ENCODE results near the gene BOLA1. TPM values are rescaled to one million over a fixed set of nuclear protein-coding genes. Genes with fewer than 3 reads are reported as not detected.
A peak's percentile ranks its signal among the peaks of the same experiment; 100 is the strongest.

The BOLA1 gene
- total RNA-seq, 1 experiment from 2014 or later: 6.0 TPM

DNA sequence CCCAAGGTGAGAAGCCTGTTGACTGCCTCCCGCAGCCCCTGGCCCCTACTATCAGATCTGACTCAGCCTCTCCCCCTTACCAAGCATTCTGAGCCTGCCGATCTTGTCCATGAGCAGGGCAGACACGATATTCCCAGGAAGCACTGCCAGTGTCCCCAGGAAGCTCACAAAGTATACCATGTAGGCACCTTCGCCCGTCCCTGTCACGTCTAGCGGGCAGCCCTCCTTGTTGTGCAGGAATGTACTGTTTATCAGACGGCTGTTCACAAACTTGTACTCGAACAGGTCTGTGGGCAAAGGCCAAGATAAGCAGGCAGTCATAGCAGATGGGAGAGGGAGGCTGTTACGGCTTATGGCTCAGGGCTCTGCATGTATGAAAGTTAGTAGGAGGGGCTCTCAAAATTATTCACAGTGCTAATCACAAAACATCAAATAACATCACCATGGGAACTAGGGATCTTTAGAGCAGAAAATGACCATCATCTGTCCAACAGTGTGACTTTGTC, 7.3 kb downstream of the BOLA1 start:
- Histone ChIP-seq H4K91ac (ENCODE audit: insufficient read length, low read depth, low read length) (no peak overlapping the region), H3K27me3 (ENCODE audit: insufficient read depth, low read length) (no peaks in the 10 kb centered on the region), H3K4me1 (ENCODE audit: insufficient read depth, low read length) (no peaks in the 10 kb centered on the region), H3K4me2 (ENCODE audit: insufficient read depth, insufficient read length, low read length) (no peak overlapping the region), H4K20me1 (ENCODE audit: control insufficient read depth, insufficient read depth, insufficient read length) (no peaks in the 10 kb centered on the region), H2AFZ (ENCODE audit: low read length) (no peak overlapping the region), H3K79me1 (ENCODE audit: insufficient read depth, low read depth, low read length, poor library complexity, severe bottlenecking) (no peaks in the 10 kb centered on the region), H3K27ac (ENCODE audit: insufficient read length, low read depth, low read length) (no peak overlapping the region), H3K56ac (ENCODE audit: insufficient read length, low read depth, low read length) (no peak overlapping the region), H2BK20ac (ENCODE audit: low read depth, low read length, poor library complexity, severe bottlenecking) (no peak overlapping the region), H4K8ac (replicated peaks; ENCODE audit: insufficient read length, low read depth, low read length) (no peak overlapping the region), H3T11ph (ENCODE audit: low read length) (no peak overlapping the region), H3K23me2 (ENCODE audit: insufficient read length, low read depth, low read length, poor library complexity, severe bottlenecking) (no peaks in the 10 kb centered on the region), H2BK12ac (ENCODE audit: insufficient read length, low read depth, low read length) (no peak overlapping the region), H3K23ac (ENCODE audit: insufficient read length, low read depth, low read length) (no peak overlapping the region), H3K9ac (ENCODE audit: extremely low read depth, insufficient read length, low read length) (no peak overlapping the region), H3K14ac (ENCODE audit: insufficient read depth, low read length) (no peak overlapping the region), H2BK15ac (ENCODE audit: low read depth, low read length) (no peak overlapping the region), H3K9me3 (ENCODE audit: control insufficient read depth, low read depth, low read length) (no peaks in the 10 kb centered on the region), H2BK5ac (ENCODE audit: insufficient read length, low read length) (no peak overlapping the region), H2BK120ac (ENCODE audit: low read depth, low read length, poor library complexity, severe bottlenecking) (no peak overlapping the region), H3K18ac (ENCODE audit: insufficient read length, low read depth, low read length) (no peak overlapping the region), H2AK5ac (ENCODE audit: insufficient read length, low read length) (no peak overlapping the region), H4K5ac (ENCODE audit: insufficient read length, low read depth, low read length) (no peak overlapping the region), H3K79me2 (ENCODE audit: insufficient read depth, low read length) (no peaks in the 10 kb centered on the region), H3K4ac (ENCODE audit: low read depth, low read length) (no peak overlapping the region)
- Mint-ChIP-seq H3K36me3 (ENCODE audit: insufficient read depth in 1 of 3, low read depth in 3 of 3) (peaks cover 26 to 77% (median 74%) of the 10 kb centered on the region in 3 experiments; a peak in 6 of 7 replicates), H3K27ac (no peak overlapping the region; a peak in 3 of 7 replicates), H3K4me1 (peaks cover 7 to 10% of the 10 kb centered on the region in 2 experiments), H3K9me3 (no peaks in the 10 kb centered on the region), H3K4me3 (peak overlapping the region in 1 of 2 experiments; percentile 3; a peak in 1 of 5 replicates), H3K27me3 (ENCODE audit: low read depth) (no peaks in the 10 kb centered on the region)
- no peak for DNase-seq
- TF ChIP-seq, protein P1, sequence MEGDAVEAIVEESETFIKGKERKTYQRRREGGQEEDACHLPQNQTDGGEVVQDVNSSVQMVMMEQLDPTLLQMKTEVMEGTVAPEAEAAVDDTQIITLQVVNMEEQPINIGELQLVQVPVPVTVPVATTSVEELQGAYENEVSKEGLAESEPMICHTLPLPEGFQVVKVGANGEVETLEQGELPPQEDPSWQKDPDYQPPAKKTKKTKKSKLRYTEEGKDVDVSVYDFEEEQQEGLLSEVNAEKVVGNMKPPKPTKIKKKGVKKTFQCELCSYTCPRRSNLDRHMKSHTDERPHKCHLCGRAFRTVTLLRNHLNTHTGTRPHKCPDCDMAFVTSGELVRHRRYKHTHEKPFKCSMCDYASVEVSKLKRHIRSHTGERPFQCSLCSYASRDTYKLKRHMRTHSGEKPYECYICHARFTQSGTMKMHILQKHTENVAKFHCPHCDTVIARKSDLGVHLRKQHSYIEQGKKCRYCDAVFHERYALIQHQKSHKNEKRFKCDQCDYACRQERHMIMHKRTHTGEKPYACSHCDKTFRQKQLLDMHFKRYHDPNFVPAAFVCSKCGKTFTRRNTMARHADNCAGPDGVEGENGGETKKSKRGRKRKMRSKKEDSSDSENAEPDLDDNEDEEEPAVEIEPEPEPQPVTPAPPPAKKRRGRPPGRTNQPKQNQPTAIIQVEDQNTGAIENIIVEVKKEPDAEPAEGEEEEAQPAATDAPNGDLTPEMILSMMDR (conservative IDR thresholded peaks at IDR 0.05): no peak
- no CpG with 5 or more reads among the region's 10 CpGs for WGBS (ENCODE audit: extremely low coverage, insufficient read length, low lambda C conversion rate)

Data from H9 (cell line).